Keratinocyte (primary cell): Measurements from ENCODE around the gene KCNIP2. TPM values are rescaled to one million over a fixed set of nuclear protein-coding genes. Genes with fewer than 3 reads are reported as not detected.

ENCODE experiments used
- DNase-seq: peaks from one replicate; pipeline ENCODE4 v3.0.0-alpha.2; 2011; ENCODE audit warnings: low read depth, missing footprints, low spot score
- FAIRE-seq: peaks from 2 replicates; lab custom pipeline; 2011; peaks lifted over from hg19 to GRCh38; lab: Jason Lieb, UNC
- H2AFZ ChIP-seq: 2 replicates; pipeline ENCODE4 v1.6.0; 2012; ENCODE audit warnings: low read length, control low read depth, inconsistent platforms; ENCODE audit not compliant: control insufficient read depth
- H3K27ac ChIP-seq: 2 replicates; pipeline ENCODE4 v1.5.1; 2011; ENCODE audit warnings: low read length; ENCODE audit not compliant: control insufficient read depth, insufficient read depth
- H3K27me3 ChIP-seq: 3 replicates; pipeline ENCODE4 v1.6.0; 2011; ENCODE audit warnings: low read length; ENCODE audit not compliant: control insufficient read depth, insufficient read depth; ENCODE audit errors: extremely low read depth
- H3K36me3 ChIP-seq, 2 experiments: 2 replicates in 1 of 2; 3 replicates in 1 of 2; pipeline ENCODE4 v1.5.1; 2011; ENCODE audit warnings: low read length in 2 of 2, mild to moderate bottlenecking in 1 of 2; ENCODE audit not compliant: control insufficient read depth in 2 of 2, insufficient read depth in 2 of 2; ENCODE audit errors: extremely low read depth in 1 of 2
- H3K4me1 ChIP-seq: 3 replicates; pipeline ENCODE4 v1.5.1; 2011; ENCODE audit warnings: low read length; ENCODE audit not compliant: control insufficient read depth, insufficient read depth; ENCODE audit errors: extremely low read depth
- H3K4me2 ChIP-seq: 3 replicates; pipeline ENCODE4 v1.6.0; 2011; ENCODE audit warnings: low read depth, low read length; ENCODE audit not compliant: control insufficient read depth, insufficient read depth; ENCODE audit errors: extremely low read depth
- H3K4me3 ChIP-seq, 3 experiments: fragments of 200-600 bp in 1 of 3; sonication (generic) in 1 of 3; 2 replicates in 2 of 3; 3 replicates in 1 of 3; pipeline ENCODE4 v1.5.1; 2011 to 2016; ENCODE audit warnings: low read length in 3 of 3, mild to moderate bottlenecking in 3 of 3, control low read depth in 2 of 3, inconsistent platforms in 1 of 3, low read depth in 1 of 3, mixed read lengths in 1 of 3, mixed run types in 1 of 3, moderate library complexity in 1 of 3; ENCODE audit not compliant: control insufficient read depth in 2 of 3, insufficient read depth in 2 of 3; ENCODE audit errors: extremely low read depth in 1 of 3
- H3K79me2 ChIP-seq: 2 replicates; pipeline ENCODE4 v1.6.0; 2012; ENCODE audit warnings: low read length; ENCODE audit not compliant: control insufficient read depth, insufficient read depth
- H3K9ac ChIP-seq: 3 replicates; pipeline ENCODE4 v1.6.0; 2011; ENCODE audit warnings: low read length; ENCODE audit not compliant: control insufficient read depth, insufficient read depth; ENCODE audit errors: extremely low read depth
- H3K9me1 ChIP-seq: 3 replicates; pipeline ENCODE4 v1.6.0; 2011; ENCODE audit warnings: low read length; ENCODE audit not compliant: control insufficient read depth, insufficient read depth; ENCODE audit errors: extremely low read depth
- H3K9me3 ChIP-seq: 2 replicates; pipeline ENCODE4 v1.5.1; 2012; ENCODE audit warnings: low read depth, low read length; ENCODE audit not compliant: control insufficient read depth
- H4K20me1 ChIP-seq: 3 replicates; pipeline ENCODE4 v1.6.0; 2011; ENCODE audit warnings: low read length; ENCODE audit not compliant: control insufficient read depth, insufficient read depth; ENCODE audit errors: extremely low read depth
- EZH2 ChIP-seq: IDR thresholded peaks from one replicate; pipeline ENCODE4 v1.6.1; 2012; ENCODE audit warnings: inconsistent platforms, mild to moderate bottlenecking, low read length, moderate library complexity
- dilution Hi-C: fragments of 300-500 bp; cut with MboI; formaldehyde crosslinking; loops from one replicate; pipeline ENCODE4 v1.7.0; 2020; ENCODE audit warnings: low sequenced_read_pairs; ENCODE audit not compliant: extremely low pct_ligation_motif_present
- polyA plus RNA-seq, 5 experiments: library from polyadenylated mRNA; depleted of rRNA in 3 of 5; stranded (reverse) in 3 of 5; stranded (forward) in 1 of 5; unstranded in 1 of 5; fragments of >200 nt; gene quantifications; 1 replicate in 1 of 5; 2 replicates in 3 of 5; 3 replicates in 1 of 5; pipeline versions ENCODE4 v1.2.1 to v1.2.3, GENCODE V29; 2011 to 2012; ENCODE audit warnings: missing spikeins in 2 of 5, low read depth in 1 of 5, low replicate concordance in 1 of 5
- TF ChIP-seq, protein P1 (sequence below), 3 experiments: IDR thresholded peaks in 1 of 3; conservative IDR thresholded peaks in 1 of 3; optimal IDR thresholded peaks in 1 of 3; 2 replicates in 2 of 3; 3 replicates in 1 of 3; pipeline versions ENCODE3 to v1.5.1; 2011; ENCODE audit warnings: low read length in 3 of 3, mild to moderate bottlenecking in 3 of 3, moderate library complexity in 2 of 3, control low read depth in 1 of 3, inconsistent platforms in 1 of 3; ENCODE audit not compliant: insufficient read depth in 2 of 3; ENCODE audit errors: extremely low read depth in 1 of 3

The KCNIP2 gene
- polyA plus RNA-seq, 1 donor (not counting 4 experiments of a cell fraction or from before 2014, with no cell fraction given) = 0.41 TPM

DNA sequence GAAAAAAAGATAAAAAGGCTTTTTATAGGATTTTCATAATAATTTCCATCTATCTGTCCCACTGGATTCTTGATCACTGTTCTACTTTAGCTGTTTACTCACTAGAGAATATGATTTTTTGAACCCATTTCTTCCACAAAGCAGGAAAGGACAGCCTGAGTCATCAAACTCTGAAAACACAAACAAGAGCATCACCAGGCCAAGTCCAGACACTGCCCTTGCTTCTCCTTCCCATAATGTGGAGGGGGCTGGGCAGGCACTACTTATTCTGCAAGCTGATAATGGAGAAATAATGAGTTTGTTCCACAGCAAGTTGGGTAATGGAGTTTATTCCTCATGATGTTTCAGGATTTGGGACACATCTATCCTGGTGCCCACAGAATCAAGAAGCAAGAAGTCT lies 13.0 kb upstream of the KCNIP2 start:
- Histone ChIP-seq H3K9me3 (no peaks in the 10 kb centered on the region), H4K20me1 (no peaks in the 10 kb centered on the region), H3K4me3 (no peak overlapping the region), H3K79me2 (no peaks in the 10 kb centered on the region), H3K9me1 (peaks cover 6% of the 10 kb centered on the region), H3K36me3 (peaks cover 0 to 1% of the 10 kb centered on the region in 2 experiments), H2AFZ (no peak overlapping the region), H3K27me3 (no peaks in the 10 kb centered on the region), H3K27ac (no peak overlapping the region), H3K4me2 (no peak overlapping the region), H3K4me1 (no peaks in the 10 kb centered on the region), H3K9ac (no peak overlapping the region)
- dilution Hi-C loops = no loop called here
- TF ChIP-seq EZH2 = no peak
- TF ChIP-seq, protein P1, sequence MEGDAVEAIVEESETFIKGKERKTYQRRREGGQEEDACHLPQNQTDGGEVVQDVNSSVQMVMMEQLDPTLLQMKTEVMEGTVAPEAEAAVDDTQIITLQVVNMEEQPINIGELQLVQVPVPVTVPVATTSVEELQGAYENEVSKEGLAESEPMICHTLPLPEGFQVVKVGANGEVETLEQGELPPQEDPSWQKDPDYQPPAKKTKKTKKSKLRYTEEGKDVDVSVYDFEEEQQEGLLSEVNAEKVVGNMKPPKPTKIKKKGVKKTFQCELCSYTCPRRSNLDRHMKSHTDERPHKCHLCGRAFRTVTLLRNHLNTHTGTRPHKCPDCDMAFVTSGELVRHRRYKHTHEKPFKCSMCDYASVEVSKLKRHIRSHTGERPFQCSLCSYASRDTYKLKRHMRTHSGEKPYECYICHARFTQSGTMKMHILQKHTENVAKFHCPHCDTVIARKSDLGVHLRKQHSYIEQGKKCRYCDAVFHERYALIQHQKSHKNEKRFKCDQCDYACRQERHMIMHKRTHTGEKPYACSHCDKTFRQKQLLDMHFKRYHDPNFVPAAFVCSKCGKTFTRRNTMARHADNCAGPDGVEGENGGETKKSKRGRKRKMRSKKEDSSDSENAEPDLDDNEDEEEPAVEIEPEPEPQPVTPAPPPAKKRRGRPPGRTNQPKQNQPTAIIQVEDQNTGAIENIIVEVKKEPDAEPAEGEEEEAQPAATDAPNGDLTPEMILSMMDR (optimal IDR thresholded peaks at IDR 0.05 in 1 of 3, IDR thresholded peaks at IDR 0.05 in 1 of 3, conservative IDR thresholded peaks at IDR 0.05 in 1 of 3; ENCODE audit: extremely low read depth in 1 of 3, insufficient read depth in 2 of 3, low read length in 3 of 3) = no peak
- no peak for DNase-seq
- FAIRE-seq = no peak

DNA sequence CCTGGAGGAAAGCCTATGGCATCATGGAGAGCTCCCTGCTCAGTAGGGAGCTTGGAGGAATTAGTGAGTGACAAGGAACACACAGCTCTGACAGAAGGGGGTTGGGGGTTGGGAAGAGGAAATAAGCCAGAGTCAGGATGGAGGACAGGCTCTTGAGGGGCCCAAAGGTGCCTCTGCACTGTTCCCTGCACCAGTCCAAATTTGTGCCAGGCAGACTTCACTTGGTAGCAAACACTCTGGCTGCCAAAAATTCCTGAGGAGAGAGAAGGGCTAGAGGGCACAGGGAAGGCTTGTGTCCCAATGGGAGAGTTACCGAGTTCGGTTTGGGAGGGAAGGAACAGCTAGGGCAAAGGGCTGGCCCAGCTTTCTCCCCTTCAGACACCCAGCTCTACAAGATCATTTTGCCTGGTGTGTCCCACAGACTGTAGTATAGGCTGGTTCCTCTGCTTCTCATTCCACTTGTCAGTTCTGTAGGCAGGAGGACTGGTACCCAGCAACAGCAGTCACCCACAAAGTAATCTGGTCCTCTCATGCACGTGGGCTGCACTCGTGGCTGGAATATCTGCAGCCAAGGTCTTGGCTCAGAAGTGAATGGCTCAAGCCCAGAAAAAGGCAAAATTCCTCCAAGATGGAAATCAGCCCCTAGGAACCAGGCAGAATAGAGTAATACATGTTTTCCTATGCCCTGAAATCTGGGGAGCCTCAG lies 8.0 kb upstream of the KCNIP2 start:
- Histone ChIP-seq H3K79me2 (no peaks in the 10 kb centered on the region), H3K27me3 (no peaks in the 10 kb centered on the region), H3K9me3 (no peaks in the 10 kb centered on the region), H3K27ac (no peak overlapping the region), H3K4me3 (no peak overlapping the region), H3K4me2 (no peak overlapping the region), H2AFZ (no peak overlapping the region), H4K20me1 (peaks cover 4% of the 10 kb centered on the region), H3K9me1 (peaks cover under 1% of the 10 kb centered on the region), H3K9ac (no peak overlapping the region), H3K4me1 (no peaks in the 10 kb centered on the region), H3K36me3 (peaks cover 0 to 6% of the 10 kb centered on the region in 2 experiments)
- DNase-seq (no peak), FAIRE-seq (no peak)
- no peak for TF ChIP-seq EZH2
- TF ChIP-seq, protein P1 (optimal IDR thresholded peaks at IDR 0.05 in 1 of 3, IDR thresholded peaks at IDR 0.05 in 1 of 3, conservative IDR thresholded peaks at IDR 0.05 in 1 of 3; ENCODE audit: extremely low read depth in 1 of 3, insufficient read depth in 2 of 3, low read length in 3 of 3) = no peak
- dilution Hi-C loops = no loop called here
